ENCODE measurements around the gene COG2. TPM values are rescaled to one million over a fixed set of nuclear protein-coding genes. Genes with fewer than 3 reads are reported as not detected.

Gene COG2
- total RNA-seq, 6 experiments from 2014 or later, result 17.0 to 23.0 (median 20.6) TPM

DNA sequence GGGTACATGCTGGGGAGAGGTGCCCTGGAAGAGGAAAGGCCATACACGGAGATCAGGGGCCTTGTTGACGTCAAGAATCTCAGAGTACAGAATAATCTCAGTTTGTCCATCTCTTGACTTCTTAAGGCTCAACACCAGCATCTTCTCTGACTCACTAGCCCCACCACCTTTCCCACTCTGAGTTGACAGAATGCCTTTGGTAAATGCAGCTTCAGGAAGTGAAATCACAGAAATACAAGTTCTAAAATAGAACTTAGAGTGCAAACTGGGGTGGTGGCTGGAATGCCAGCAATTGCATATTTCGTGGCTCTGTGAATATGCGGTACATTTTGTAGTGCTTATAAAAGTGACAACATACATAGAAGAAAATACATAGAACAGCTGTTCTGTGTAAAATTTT is 1.6 kb downstream of the COG2 start:
- H3K36me3 Mint-ChIP-seq (ENCODE audit: low read depth), result no peaks in the 10 kb centered on the region
- H3K27ac Mint-ChIP-seq, result peak overlapping the region; percentile 42; the same call in 1 of the 2 replicates
- peak overlapping the region; percentile 99 for H3K4me3 Mint-ChIP-seq
- peak; percentile 43 for DNase-seq
- H3K4me1 Mint-ChIP-seq (ENCODE audit: low read depth), result peaks cover 28% of the 10 kb centered on the region
- TF ChIP-seq, protein P1, sequence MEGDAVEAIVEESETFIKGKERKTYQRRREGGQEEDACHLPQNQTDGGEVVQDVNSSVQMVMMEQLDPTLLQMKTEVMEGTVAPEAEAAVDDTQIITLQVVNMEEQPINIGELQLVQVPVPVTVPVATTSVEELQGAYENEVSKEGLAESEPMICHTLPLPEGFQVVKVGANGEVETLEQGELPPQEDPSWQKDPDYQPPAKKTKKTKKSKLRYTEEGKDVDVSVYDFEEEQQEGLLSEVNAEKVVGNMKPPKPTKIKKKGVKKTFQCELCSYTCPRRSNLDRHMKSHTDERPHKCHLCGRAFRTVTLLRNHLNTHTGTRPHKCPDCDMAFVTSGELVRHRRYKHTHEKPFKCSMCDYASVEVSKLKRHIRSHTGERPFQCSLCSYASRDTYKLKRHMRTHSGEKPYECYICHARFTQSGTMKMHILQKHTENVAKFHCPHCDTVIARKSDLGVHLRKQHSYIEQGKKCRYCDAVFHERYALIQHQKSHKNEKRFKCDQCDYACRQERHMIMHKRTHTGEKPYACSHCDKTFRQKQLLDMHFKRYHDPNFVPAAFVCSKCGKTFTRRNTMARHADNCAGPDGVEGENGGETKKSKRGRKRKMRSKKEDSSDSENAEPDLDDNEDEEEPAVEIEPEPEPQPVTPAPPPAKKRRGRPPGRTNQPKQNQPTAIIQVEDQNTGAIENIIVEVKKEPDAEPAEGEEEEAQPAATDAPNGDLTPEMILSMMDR (IDR thresholded peaks at IDR 0.05), result no peak
- H3K9me3 Mint-ChIP-seq, result no peaks in the 10 kb centered on the region
- peaks cover 2% of the 10 kb centered on the region; the same call in 1 of the 2 replicates for H3K27me3 Mint-ChIP-seq (ENCODE audit: insufficient read depth)

GRCh38 chr1:230646710-230647302 is 4.5 kb downstream of the COG2 start:
- Mint-ChIP-seq H3K4me3 (no peak overlapping the region), H3K4me1 (ENCODE audit: low read depth) (peaks cover 19% of the 10 kb centered on the region), H3K27me3 (ENCODE audit: insufficient read depth) (no peaks in the 10 kb centered on the region), H3K9me3 (no peaks in the 10 kb centered on the region), H3K36me3 (ENCODE audit: low read depth) (no peaks in the 10 kb centered on the region), H3K27ac (no peak overlapping the region)
- TF ChIP-seq, protein P1 (IDR thresholded peaks at IDR 0.05), result no peak
- DNase-seq, result no peak

DNA sequence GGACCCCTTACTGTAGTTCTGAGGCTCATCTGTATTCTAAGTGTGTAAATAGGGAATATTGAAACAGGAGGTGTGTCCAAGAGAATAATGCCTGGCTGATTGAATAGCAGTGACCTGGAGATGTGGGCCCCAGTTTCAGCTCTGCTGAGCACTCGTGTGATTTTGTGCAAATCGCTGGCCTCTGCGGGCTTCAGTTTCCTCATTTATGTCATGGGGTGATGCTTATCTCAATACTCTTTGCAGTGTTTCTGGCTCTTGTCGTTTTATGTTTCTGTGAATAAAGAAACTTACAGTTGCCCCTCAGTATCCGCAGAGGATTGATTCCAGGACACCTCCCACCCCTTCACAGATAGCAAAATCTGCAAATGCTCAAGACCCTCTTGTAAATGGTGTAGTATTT is 5.0 kb downstream of the COG2 start:
- Mint-ChIP-seq H3K4me3 (no peak overlapping the region), H3K9me3 (no peaks in the 10 kb centered on the region), H3K36me3 (ENCODE audit: low read depth) (no peaks in the 10 kb centered on the region), H3K27me3 (ENCODE audit: insufficient read depth) (no peaks in the 10 kb centered on the region), H3K4me1 (ENCODE audit: low read depth) (peaks cover 16% of the 10 kb centered on the region), H3K27ac (no peak overlapping the region)
- no peak for DNase-seq
- TF ChIP-seq, protein P1 (IDR thresholded peaks at IDR 0.05), result no peak

GRCh38 chr1:230648114-230648513 is 5.8 kb downstream of the COG2 start:
- no peak for DNase-seq
- no peaks in the 10 kb centered on the region; the same call in 1 of the 2 replicates for H3K36me3 Mint-ChIP-seq (ENCODE audit: low read depth)
- H3K9me3 Mint-ChIP-seq, result no peaks in the 10 kb centered on the region
- H3K4me3 Mint-ChIP-seq, result no peak overlapping the region
- TF ChIP-seq, protein P1 (IDR thresholded peaks at IDR 0.05), result no peak
- no peak overlapping the region for H3K27ac Mint-ChIP-seq
- H3K27me3 Mint-ChIP-seq (ENCODE audit: insufficient read depth), result no peaks in the 10 kb centered on the region
- H3K4me1 Mint-ChIP-seq (ENCODE audit: low read depth), result peaks cover 16% of the 10 kb centered on the region

- TF ChIP-seq, protein P1 (IDR thresholded peaks at IDR 0.05), result no peak
- Mint-ChIP-seq H3K36me3 (ENCODE audit: low read depth) (peaks cover 14% of the 10 kb centered on the region), H3K27me3 (ENCODE audit: insufficient read depth) (no peaks in the 10 kb centered on the region), H3K4me3 (no peak overlapping the region), H3K27ac (no peak overlapping the region), H3K9me3 (peaks cover 9% of the 10 kb centered on the region; the same call in 1 of the 2 replicates), H3K4me1 (ENCODE audit: low read depth) (no peaks in the 10 kb centered on the region)
- DNase-seq, result no peak
These were observed 8.0 kb downstream of the COG2 start for GRCh38 chr1:230650300-230650699.

Measured in HFFc6 (cell line).